Trophoblast cell (in vitro differentiated cells and primary cell): Measurements from ENCODE around the gene STRIP2. TPM values are rescaled to one million over a fixed set of nuclear protein-coding genes. Genes with fewer than 3 reads are reported as not detected.
A peak's percentile ranks its signal among the peaks of the same experiment; 100 is the strongest.

ENCODE experiments used
- DNase-seq, 2 donors: peaks; one replicate each; pipeline ENCODE4 v3.0.0-alpha.2; 2016
- H2AFZ ChIP-seq: 2 replicates; pipeline ENCODE4 v1.6.1; 2013; ENCODE audit warnings: low read length, moderate library complexity, mild to moderate bottlenecking; ENCODE audit not compliant: insufficient read depth, poor library complexity
- H2AK5ac ChIP-seq: 2 replicates; pipeline ENCODE4 v1.6.1; 2013; ENCODE audit warnings: mild to moderate bottlenecking, low read length
- H2BK120ac ChIP-seq: 2 replicates; pipeline ENCODE4 v1.6.1; 2013; ENCODE audit warnings: low read length, mild to moderate bottlenecking, moderate library complexity; ENCODE audit not compliant: insufficient read depth, poor library complexity
- H2BK12ac ChIP-seq: 2 replicates; pipeline ENCODE4 v1.6.1; 2013; ENCODE audit warnings: mild to moderate bottlenecking, low read length, moderate library complexity
- H2BK5ac ChIP-seq: 2 replicates; pipeline ENCODE4 v1.6.1; 2013; ENCODE audit warnings: low read length, low read depth, moderate library complexity, mild to moderate bottlenecking; ENCODE audit not compliant: poor library complexity
- H3K14ac ChIP-seq: 2 replicates; pipeline ENCODE4 v1.6.1; 2013; ENCODE audit warnings: mild to moderate bottlenecking, low read length
- H3K18ac ChIP-seq: 2 replicates; pipeline ENCODE4 v1.6.1; 2013; ENCODE audit warnings: mild to moderate bottlenecking, low read length
- H3K23ac ChIP-seq: 2 replicates; pipeline ENCODE4 v1.6.1; 2013; ENCODE audit warnings: low read length
- H3K27ac ChIP-seq: 2 replicates; pipeline ENCODE4 v1.5.1; 2013; ENCODE audit warnings: low read depth, mild to moderate bottlenecking, inconsistent platforms, low read length, moderate library complexity
- H3K27me3 ChIP-seq: 2 replicates; pipeline ENCODE4 v1.6.1; 2013; ENCODE audit warnings: inconsistent platforms, mild to moderate bottlenecking, low read length, moderate library complexity; ENCODE audit not compliant: insufficient read depth
- H3K36me3 ChIP-seq, 2 experiments: 1 replicate in 1 of 2; 2 replicates in 1 of 2; pipeline ENCODE4 v1.6.1; 2013; ENCODE audit warnings: low read length in 2 of 2, mild to moderate bottlenecking in 2 of 2, moderate library complexity in 1 of 2; ENCODE audit not compliant: insufficient read depth in 2 of 2, control insufficient read depth in 1 of 2
- H3K4ac ChIP-seq: 2 replicates; pipeline ENCODE4 v1.6.1; 2013; ENCODE audit warnings: low read depth, mild to moderate bottlenecking, low read length, moderate library complexity
- H3K4me1 ChIP-seq, 2 experiments: 1 replicate in 1 of 2; 2 replicates in 1 of 2; pipeline ENCODE4 v1.6.1; 2013; ENCODE audit warnings: low read length in 2 of 2, mild to moderate bottlenecking in 2 of 2, moderate library complexity in 1 of 2; ENCODE audit not compliant: insufficient read depth in 2 of 2, control insufficient read depth in 1 of 2
- H3K4me2 ChIP-seq: 2 replicates; pipeline ENCODE4 v1.6.1; 2013; ENCODE audit warnings: inconsistent platforms, mild to moderate bottlenecking, low read length, moderate library complexity
- H3K4me3 ChIP-seq: 2 replicates; pipeline ENCODE4 v1.5.1; 2013; ENCODE audit warnings: mild to moderate bottlenecking, low read depth, low read length, inconsistent platforms
- H3K79me1 ChIP-seq: one replicate; pipeline ENCODE4 v1.6.1; 2013; ENCODE audit warnings: low read length
- H3K79me2 ChIP-seq: 2 replicates; pipeline ENCODE4 v1.6.1; 2013; ENCODE audit warnings: low read length, mild to moderate bottlenecking; ENCODE audit not compliant: control insufficient read depth, insufficient read depth, poor library complexity
- H3K9ac ChIP-seq: 2 replicates; pipeline ENCODE4 v1.6.1; 2013; ENCODE audit warnings: mild to moderate bottlenecking, low read length
- H3K9me3 ChIP-seq: 2 replicates; pipeline ENCODE4 v1.6.1; 2013; ENCODE audit warnings: low read depth, mild to moderate bottlenecking, control low read depth, inconsistent platforms, low read length; ENCODE audit not compliant: insufficient read depth
- H4K12ac ChIP-seq: 2 replicates; pipeline ENCODE4 v1.6.1; 2013; ENCODE audit warnings: low read depth, mild to moderate bottlenecking, low read length, moderate library complexity
- H4K8ac ChIP-seq: 2 replicates; pipeline ENCODE4 v1.6.1; 2013; ENCODE audit warnings: low read depth, mild to moderate bottlenecking, low read length, moderate library complexity
- H4K91ac ChIP-seq: one replicate; pipeline ENCODE4 v1.6.1; 2013; ENCODE audit warnings: low read depth, mild to moderate bottlenecking, low read length, moderate library complexity
- WGBS: extraction: QIAGEN DNeasy Blood & Tissue Kit; methylation state at CpG from one replicate; pipeline ENCODE4 v1.1.7; 2013; ENCODE audit warnings: missing lambda C conversion rate; ENCODE audit not compliant: insufficient read length, insufficient coverage; ENCODE audit errors: extremely low coverage; 5-methylcytosine and 5-hydroxymethylcytosine counted together
- polyA plus RNA-seq: library from polyadenylated mRNA; stranded (reverse); fragments of 200-250 nt; gene quantifications from 2 replicates; pipeline ENCODE4 v1.2.3, GENCODE V29; 2013

Gene STRIP2
- polyA plus RNA-seq = 1.4 and 1.9 TPM in 2 replicates

- Histone ChIP-seq H3K14ac (no peak within 1 kb of the TSS), H3K79me1 (peaks cover 2% of the 10 kb centered on the region), H2BK12ac (no peak within 1 kb of the TSS), H3K4me3 (peak within 1 kb of the TSS; percentile 81), H3K9ac (peak within 1 kb of the TSS; percentile 41), H2AK5ac (no peak within 1 kb of the TSS), H2BK5ac (no peak within 1 kb of the TSS), H4K91ac (no peak within 1 kb of the TSS), H3K27ac (no peak within 1 kb of the TSS), H3K79me2 (no peaks in the 10 kb centered on the region), H3K36me3 (no peaks in the 10 kb centered on the region), H3K23ac (no peak within 1 kb of the TSS), H3K9me3 (no peaks in the 10 kb centered on the region), H3K27me3 (peaks cover 3% of the 10 kb centered on the region), H4K8ac (peak within 1 kb of the TSS; percentile 43), H3K18ac (no peak within 1 kb of the TSS), H3K4me2 (peak within 1 kb of the TSS; percentile 75), H2AFZ (peak within 1 kb of the TSS; percentile 19), H4K12ac (no peak within 1 kb of the TSS), H3K4ac (no peak within 1 kb of the TSS), H2BK120ac (no peak within 1 kb of the TSS), H3K4me1 (peaks cover 2 to 5% of the 10 kb centered on the region in 2 experiments)
- WGBS = no CpG with 5 or more reads among the region's 75 CpGs
- peak; percentile 89 to 90 for DNase-seq
Measured at GRCh38 chr7:129433847-129434674, at the start of gene STRIP2. TSS of gene STRIP2 (plus strand) at chr7:129434432. CDS start at chr7:129434473, 41 bp downstream.

GRCh38 chr7:129385116-129385515 lies 49.1 kb upstream of the STRIP2 start:
- H2BK12ac ChIP-seq = no peak overlapping the region
- H3K79me1 ChIP-seq = no peaks in the 10 kb centered on the region
- H2AFZ ChIP-seq = no peak overlapping the region
- H3K9me3 ChIP-seq = no peaks in the 10 kb centered on the region
- no peak overlapping the region for H3K9ac ChIP-seq
- no peak overlapping the region for H3K18ac ChIP-seq
- H3K79me2 ChIP-seq = no peaks in the 10 kb centered on the region
- no peak overlapping the region for H3K23ac ChIP-seq
- no peak overlapping the region for H3K4me3 ChIP-seq
- peak in 1 of 2 donors; percentile 23 for DNase-seq
- H2BK120ac ChIP-seq = no peak overlapping the region
- H4K91ac ChIP-seq = no peak overlapping the region
- no peak overlapping the region for H3K4ac ChIP-seq
- no peak overlapping the region for H2AK5ac ChIP-seq
- H4K12ac ChIP-seq = no peak overlapping the region
- no peaks in the 10 kb centered on the region for H3K36me3 ChIP-seq
- H3K27me3 ChIP-seq = no peaks in the 10 kb centered on the region
- H3K14ac ChIP-seq = no peak overlapping the region
- H2BK5ac ChIP-seq = no peak overlapping the region
- no peaks in the 10 kb centered on the region for H3K4me1 ChIP-seq
- no peak overlapping the region for H4K8ac ChIP-seq
- no CpG with 5 or more reads among the region's 1 CpG for WGBS
- H3K27ac ChIP-seq = no peak overlapping the region
- H3K4me2 ChIP-seq = no peak overlapping the region

GRCh38 chr7:129385598-129385997 lies 48.6 kb upstream of the STRIP2 start:
- H3K79me1 ChIP-seq = no peaks in the 10 kb centered on the region
- H3K14ac ChIP-seq = no peak overlapping the region
- no peaks in the 10 kb centered on the region for H3K36me3 ChIP-seq
- no peak for DNase-seq
- no peaks in the 10 kb centered on the region for H3K4me1 ChIP-seq
- no peak overlapping the region for H3K4me3 ChIP-seq
- H2BK120ac ChIP-seq = no peak overlapping the region
- H3K4ac ChIP-seq = no peak overlapping the region
- H2AK5ac ChIP-seq = no peak overlapping the region
- no peaks in the 10 kb centered on the region for H3K27me3 ChIP-seq
- no peak overlapping the region for H2AFZ ChIP-seq
- H3K4me2 ChIP-seq = no peak overlapping the region
- no CpG with 5 or more reads among the region's 4 CpGs for WGBS
- H3K9me3 ChIP-seq = no peaks in the 10 kb centered on the region
- H4K8ac ChIP-seq = no peak overlapping the region
- H3K27ac ChIP-seq = no peak overlapping the region
- H4K91ac ChIP-seq = no peak overlapping the region
- no peak overlapping the region for H3K23ac ChIP-seq
- H3K79me2 ChIP-seq = no peaks in the 10 kb centered on the region
- no peak overlapping the region for H2BK12ac ChIP-seq
- no peak overlapping the region for H3K9ac ChIP-seq
- H2BK5ac ChIP-seq = no peak overlapping the region
- no peak overlapping the region for H3K18ac ChIP-seq
- H4K12ac ChIP-seq = no peak overlapping the region

GRCh38 chr7:129386506-129386905 lies 47.7 kb upstream of the STRIP2 start:
- Histone ChIP-seq H2BK5ac (no peak overlapping the region), H3K36me3 (no peaks in the 10 kb centered on the region), H4K91ac (no peak overlapping the region), H3K9ac (no peak overlapping the region), H3K23ac (no peak overlapping the region), H2BK12ac (no peak overlapping the region), H3K4me2 (no peak overlapping the region), H3K27ac (no peak overlapping the region), H3K18ac (no peak overlapping the region), H3K4me1 (no peaks in the 10 kb centered on the region), H2BK120ac (no peak overlapping the region), H3K4me3 (no peak overlapping the region), H3K9me3 (no peaks in the 10 kb centered on the region), H3K79me2 (no peaks in the 10 kb centered on the region), H3K14ac (no peak overlapping the region), H3K79me1 (no peaks in the 10 kb centered on the region), H3K27me3 (no peaks in the 10 kb centered on the region), H4K8ac (no peak overlapping the region), H2AK5ac (no peak overlapping the region), H2AFZ (no peak overlapping the region), H3K4ac (no peak overlapping the region), H4K12ac (no peak overlapping the region)
- no peak for DNase-seq
